Duodenal mucosa (tissue), 2 donors: ENCODE measurements around the gene PRUNE1.
A peak's percentile ranks its signal among the peaks of the same experiment; 100 is the strongest.

Experiments
- H3K27ac ChIP-seq: one replicate; pipeline ENCODE4 v1.7.0; 2013; ENCODE audit warnings: low read depth, low read length
- H3K27me3 ChIP-seq, 2 donors: one replicate each; pipeline ENCODE4 v1.7.0; 2013; ENCODE audit warnings: low read length in 2 of 2, control low read depth in 1 of 2; ENCODE audit not compliant: insufficient read depth in 2 of 2, control insufficient read depth in 1 of 2
- H3K36me3 ChIP-seq, 2 donors: one replicate each; pipeline ENCODE4 v1.7.0; 2013; ENCODE audit warnings: low read length in 2 of 2, control low read depth in 1 of 2; ENCODE audit not compliant: insufficient read depth in 2 of 2, control insufficient read depth in 1 of 2
- H3K4me1 ChIP-seq, 2 donors: one replicate each; pipeline ENCODE4 v1.7.0; 2013; ENCODE audit warnings: low read length in 2 of 2, control low read depth in 1 of 2; ENCODE audit not compliant: insufficient read depth in 2 of 2, control insufficient read depth in 1 of 2
- H3K4me3 ChIP-seq, 2 donors: one replicate each; pipeline ENCODE4 v1.7.0; 2013; ENCODE audit warnings: low read length in 2 of 2, low read depth in 1 of 2
- H3K9ac ChIP-seq, 2 donors: one replicate each; pipeline ENCODE4 v1.7.0; 2013; ENCODE audit warnings: low read length in 2 of 2, low read depth in 1 of 2
- H3K9me3 ChIP-seq, 2 donors: one replicate each; pipeline ENCODE4 v1.7.0; 2013; ENCODE audit warnings: low read length in 2 of 2, control low read depth in 1 of 2; ENCODE audit not compliant: control insufficient read depth in 1 of 2

The PRUNE1 gene

GRCh38 chr1:151024540-151025146, 16.4 kb downstream of the PRUNE1 start:
- peaks cover 12 to 38% of the 10 kb centered on the region in 2 donors for H3K36me3 ChIP-seq
- H3K4me3 ChIP-seq: no peak overlapping the region
- no peaks in the 10 kb centered on the region for H3K9me3 ChIP-seq
- H3K9ac ChIP-seq: no peak overlapping the region
- no peaks in the 10 kb centered on the region for H3K4me1 ChIP-seq
- no peak overlapping the region for H3K27ac ChIP-seq
- no peaks in the 10 kb centered on the region for H3K27me3 ChIP-seq

GRCh38 chr1:151026460-151026859, 18.2 kb downstream of the PRUNE1 start:
- Histone ChIP-seq H3K27ac (no peak overlapping the region), H3K27me3 (no peaks in the 10 kb centered on the region), H3K36me3 (peaks cover 12 to 51% of the 10 kb centered on the region in 2 donors)

GRCh38 chr1:151032164-151032563, 23.9 kb downstream of the PRUNE1 start:
- Histone ChIP-seq H3K27me3 (no peaks in the 10 kb centered on the region), H3K36me3 (peaks cover 15 to 53% of the 10 kb centered on the region in 2 donors), H3K27ac (no peak overlapping the region)

More at GRCh38 chr1:151026460-151026859, 18.2 kb downstream of the PRUNE1 start:
- no peaks in the 10 kb centered on the region for H3K9me3 ChIP-seq
- no peak overlapping the region for H3K9ac ChIP-seq
- H3K4me3 ChIP-seq: no peak overlapping the region
- no peaks in the 10 kb centered on the region for H3K4me1 ChIP-seq

GRCh38 chr1:151035167-151035566, 26.9 kb downstream of the PRUNE1 start:
- Histone ChIP-seq H3K4me1 (no peaks in the 10 kb centered on the region), H3K27me3 (no peaks in the 10 kb centered on the region), H3K9me3 (no peaks in the 10 kb centered on the region), H3K4me3 (no peak overlapping the region), H3K9ac (no peak overlapping the region), H3K36me3 (peaks cover 7 to 33% of the 10 kb centered on the region in 2 donors), H3K27ac (no peak overlapping the region)

More at GRCh38 chr1:151032164-151032563, 23.9 kb downstream of the PRUNE1 start:
- Histone ChIP-seq H3K4me1 (no peaks in the 10 kb centered on the region), H3K4me3 (no peak overlapping the region), H3K9me3 (no peaks in the 10 kb centered on the region), H3K9ac (no peak overlapping the region)

GRCh38 chr1:151036356-151036755, 28.1 kb downstream of the PRUNE1 start, which contains the start of gene BNIPL:
Gene BNIPL, plus strand, starts transcription at chr1:151036586. Its CDS starts 140 bp downstream, at chr1:151036726.
- Histone ChIP-seq H3K4me1 (no peaks in the 10 kb centered on the region), H3K27ac (no peak within 1 kb of the TSS), H3K36me3 (peaks cover 7 to 25% of the 10 kb centered on the region in 2 donors), H3K9ac (no peak within 1 kb of the TSS), H3K27me3 (no peaks in the 10 kb centered on the region), H3K9me3 (no peaks in the 10 kb centered on the region), H3K4me3 (no peak within 1 kb of the TSS)

- H3K9ac ChIP-seq: no peak overlapping the region
- no peak overlapping the region for H3K4me3 ChIP-seq
- H3K36me3 ChIP-seq: peaks cover 7 to 21% of the 10 kb centered on the region in 2 donors
- H3K9me3 ChIP-seq: no peaks in the 10 kb centered on the region
- H3K27me3 ChIP-seq: no peaks in the 10 kb centered on the region
- no peak overlapping the region for H3K27ac ChIP-seq
- no peaks in the 10 kb centered on the region for H3K4me1 ChIP-seq
These were observed 28.8 kb downstream of the PRUNE1 start for GRCh38 chr1:151037032-151037431.

GRCh38 chr1:151039521-151039920, 31.3 kb downstream of the PRUNE1 start:
- H3K4me1 ChIP-seq: no peaks in the 10 kb centered on the region
- no peaks in the 10 kb centered on the region for H3K9me3 ChIP-seq
- H3K4me3 ChIP-seq: no peak overlapping the region
- H3K27ac ChIP-seq: no peak overlapping the region
- peaks cover 7 to 11% of the 10 kb centered on the region in 2 donors for H3K36me3 ChIP-seq
- no peaks in the 10 kb centered on the region for H3K27me3 ChIP-seq
- no peak overlapping the region for H3K9ac ChIP-seq

GRCh38 chr1:151043163-151043562, 34.9 kb downstream of the PRUNE1 start:
- Histone ChIP-seq H3K36me3 (no peaks in the 10 kb centered on the region), H3K27ac (no peak overlapping the region), H3K9ac (no peak overlapping the region), H3K9me3 (no peaks in the 10 kb centered on the region), H3K4me3 (no peak overlapping the region), H3K4me1 (peaks cover 4 to 6% of the 10 kb centered on the region in 2 donors), H3K27me3 (no peaks in the 10 kb centered on the region)

GRCh38 chr1:151047591-151047924, 39.3 kb downstream of the PRUNE1 start, which contains the start of gene C1orf56:
Gene C1orf56, plus strand, starts transcription at chr1:151047751. Its CDS starts 97 bp downstream, at chr1:151047848.
- Histone ChIP-seq H3K36me3 (peaks cover 9% of the 10 kb centered on the region in 2 donors), H3K4me1 (peaks cover 7 to 11% of the 10 kb centered on the region in 2 donors), H3K9me3 (no peaks in the 10 kb centered on the region), H3K27ac (peak within 1 kb of the TSS; percentile 25), H3K27me3 (no peaks in the 10 kb centered on the region), H3K4me3 (peak within 1 kb of the TSS; percentile 86 to 88), H3K9ac (peak within 1 kb of the TSS; percentile 71 to 84)

- peak overlapping the region; percentile 86 to 88 for H3K4me3 ChIP-seq
- H3K9ac ChIP-seq: peak overlapping the region; percentile 71 to 84
- peaks cover 7 to 11% of the 10 kb centered on the region in 2 donors for H3K4me1 ChIP-seq
- H3K36me3 ChIP-seq: peaks cover 14 to 15% of the 10 kb centered on the region in 2 donors
- H3K27me3 ChIP-seq: no peaks in the 10 kb centered on the region
- H3K27ac ChIP-seq: peak overlapping the region; percentile 25
- H3K9me3 ChIP-seq: no peaks in the 10 kb centered on the region
These were observed 39.8 kb downstream of the PRUNE1 start for GRCh38 chr1:151047925-151048644.
